ENCODE results near the gene IFT25.

The IFT25 gene

DNA sequence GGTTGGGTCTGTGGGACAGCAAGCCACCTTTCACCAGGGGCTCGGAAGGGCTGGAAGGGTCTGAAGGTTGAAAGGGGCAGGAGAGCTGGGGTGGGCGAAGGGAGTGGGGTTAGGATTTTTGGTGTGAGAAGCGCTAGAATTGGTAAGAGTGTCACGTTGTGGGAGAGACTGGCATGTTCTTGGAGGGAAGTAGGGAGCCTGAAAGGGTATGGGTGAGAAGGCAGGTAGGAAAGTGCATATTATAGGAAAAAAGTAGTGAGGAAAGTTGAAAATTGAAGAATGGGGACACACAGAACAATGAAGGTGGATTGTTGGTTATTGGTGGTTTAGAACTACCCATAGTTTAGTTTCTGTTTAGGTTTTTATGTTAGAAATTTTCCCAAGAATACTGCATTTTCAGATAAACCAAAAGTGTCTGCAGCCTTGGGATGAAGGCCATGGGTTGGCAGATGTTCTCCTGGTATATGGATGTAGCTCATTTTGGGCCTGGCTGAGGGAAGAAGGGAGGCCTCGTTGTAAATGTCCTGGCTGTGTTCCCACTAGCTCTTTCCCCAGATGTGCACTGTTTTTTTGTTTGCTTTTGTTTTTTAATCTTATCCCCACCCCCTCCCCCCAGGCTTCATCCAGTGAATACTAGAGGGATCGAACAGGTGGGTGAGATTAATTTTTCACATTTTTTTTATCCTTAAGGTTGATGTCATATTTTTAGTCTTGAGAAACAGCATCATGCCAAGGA, 1.8 kb upstream of the IFT25 start:
- Mint-ChIP-seq H3K27me3 (ENCODE audit: low read depth) (no peaks in the 10 kb centered on the region), H3K9me3 (no peaks in the 10 kb centered on the region), H3K36me3 (ENCODE audit: low read depth) (peaks cover 14% of the 10 kb centered on the region), H3K4me1 (ENCODE audit: low read depth) (peaks cover 39% of the 10 kb centered on the region), H3K27ac (peak overlapping the region; percentile 82), H3K4me3 (peak overlapping the region; percentile 83)
- DNase-seq (ENCODE audit: low spot score), result no peak

DNA sequence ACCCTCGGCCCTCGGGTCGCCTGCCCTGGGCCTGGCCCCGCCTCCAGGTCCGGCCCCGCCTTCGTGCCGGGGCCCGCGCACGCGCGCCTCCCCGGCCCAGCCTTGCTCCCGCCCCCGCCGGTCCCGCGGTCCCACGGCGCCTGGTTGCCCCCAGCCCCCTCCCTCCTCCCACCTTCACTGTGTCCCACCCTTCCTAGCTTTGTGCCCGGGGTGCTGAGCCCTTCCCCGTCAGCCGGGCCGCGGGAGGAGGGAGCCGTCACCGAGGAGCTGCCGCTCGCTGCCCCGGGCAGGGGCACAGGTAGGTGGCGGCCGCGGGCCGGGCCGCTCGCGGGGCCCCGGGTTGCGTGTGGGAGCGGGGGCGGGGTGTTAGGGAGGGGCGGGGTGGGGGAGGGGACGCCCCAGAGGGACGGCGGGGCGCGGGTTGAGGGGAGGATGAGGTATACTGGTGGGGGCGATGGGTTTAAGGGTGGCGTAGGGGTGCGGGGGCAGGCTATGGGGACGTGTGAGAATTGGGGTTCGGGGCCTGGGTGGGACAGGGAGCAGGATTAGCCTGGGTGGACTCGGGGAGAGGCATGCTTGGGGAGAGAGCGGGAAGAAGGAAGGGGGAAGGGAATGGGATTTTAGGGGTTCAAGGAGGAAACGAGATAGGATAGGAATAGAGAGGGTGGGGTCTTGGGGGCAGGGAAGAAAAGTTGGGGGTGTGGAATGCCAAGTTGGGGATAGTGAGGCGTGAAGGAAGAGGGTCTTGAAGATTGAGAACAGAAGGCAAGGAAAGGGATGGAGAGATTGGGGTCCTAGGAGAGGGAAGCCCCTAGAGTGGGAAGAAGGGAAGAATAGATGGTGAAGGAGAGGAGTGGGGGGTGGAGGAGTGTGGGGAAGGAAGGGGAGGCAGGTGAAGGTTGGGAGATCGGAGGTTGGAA, 1.0 kb upstream of the IFT25 start, which contains the start of gene LRRC42:
TSS of gene LRRC42 (plus strand) at position 99 of the 920 bp plus-strand sequence. CDS start 5,650 bp downstream, outside the sequence.
- Mint-ChIP-seq H3K4me1 (ENCODE audit: low read depth) (peaks cover 44% of the 10 kb centered on the region), H3K27me3 (ENCODE audit: low read depth) (no peaks in the 10 kb centered on the region), H3K9me3 (no peaks in the 10 kb centered on the region), H3K4me3 (peak within 1 kb of the TSS; percentile 98), H3K36me3 (ENCODE audit: low read depth) (peaks cover 12% of the 10 kb centered on the region), H3K27ac (peak within 1 kb of the TSS; percentile 95)
- DNase-seq (ENCODE audit: low spot score), result no peak

DNA sequence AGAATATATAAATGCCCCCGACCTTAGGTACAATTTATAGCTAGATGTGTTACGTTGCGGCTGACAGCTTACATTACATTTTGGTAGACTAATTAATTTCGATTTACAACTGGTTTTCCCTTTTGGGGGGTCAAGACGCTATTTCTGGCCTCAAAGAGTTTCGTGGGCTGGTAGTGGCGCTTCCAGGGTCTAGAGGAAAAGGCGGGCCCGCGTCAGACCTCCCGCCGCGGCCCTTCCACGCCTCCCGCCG, 391 bp downstream of the IFT25 start:
- Mint-ChIP-seq H3K27me3 (ENCODE audit: low read depth) (no peaks in the 10 kb centered on the region), H3K4me1 (ENCODE audit: low read depth) (peaks cover 46% of the 10 kb centered on the region), H3K9me3 (no peaks in the 10 kb centered on the region), H3K27ac (peak overlapping the region; percentile 95), H3K36me3 (ENCODE audit: low read depth) (peaks cover 14% of the 10 kb centered on the region), H3K4me3 (peak overlapping the region; percentile 98)
- DNase-seq (ENCODE audit: low spot score), result no peak

GRCh38 chr1:53944469-53945182, 873 bp downstream of the IFT25 start:
- H3K27me3 Mint-ChIP-seq (ENCODE audit: low read depth), result no peaks in the 10 kb centered on the region
- peak overlapping the region; percentile 95 for H3K27ac Mint-ChIP-seq
- H3K4me3 Mint-ChIP-seq, result peak overlapping the region; percentile 98
- H3K4me1 Mint-ChIP-seq (ENCODE audit: low read depth), result peaks cover 44% of the 10 kb centered on the region
- no peaks in the 10 kb centered on the region for H3K9me3 Mint-ChIP-seq
- peaks cover 18% of the 10 kb centered on the region for H3K36me3 Mint-ChIP-seq (ENCODE audit: low read depth)
- no peak for DNase-seq (ENCODE audit: low spot score)

DNA sequence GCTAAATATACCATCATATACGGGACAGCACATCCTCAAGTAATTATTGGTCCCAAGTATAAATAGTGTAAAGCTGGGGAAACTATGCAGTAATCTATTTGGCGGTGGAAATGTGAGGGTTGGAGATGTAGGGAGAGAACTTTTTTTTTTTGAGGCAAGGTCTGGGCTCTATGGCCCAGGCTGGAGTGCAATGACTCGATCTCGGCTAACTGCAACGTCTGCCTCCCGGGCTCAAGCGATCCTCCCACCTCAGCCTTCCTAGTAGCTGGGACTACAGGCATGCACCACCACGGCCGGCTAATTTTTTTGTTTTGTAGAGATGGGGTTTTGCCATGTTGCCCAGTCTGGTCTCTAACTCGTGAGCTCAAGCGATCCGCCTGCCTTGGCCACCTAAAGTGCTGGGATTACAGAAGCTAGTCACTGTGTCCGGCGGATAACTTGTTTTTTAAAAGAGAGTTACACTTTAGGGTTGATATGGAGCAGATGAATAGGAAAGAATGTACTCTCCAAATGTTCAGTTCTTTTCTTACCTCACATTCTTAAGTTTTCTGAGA, 1.9 kb downstream of the IFT25 start:
- peak overlapping the region; percentile 73 for H3K27ac Mint-ChIP-seq

DNA sequence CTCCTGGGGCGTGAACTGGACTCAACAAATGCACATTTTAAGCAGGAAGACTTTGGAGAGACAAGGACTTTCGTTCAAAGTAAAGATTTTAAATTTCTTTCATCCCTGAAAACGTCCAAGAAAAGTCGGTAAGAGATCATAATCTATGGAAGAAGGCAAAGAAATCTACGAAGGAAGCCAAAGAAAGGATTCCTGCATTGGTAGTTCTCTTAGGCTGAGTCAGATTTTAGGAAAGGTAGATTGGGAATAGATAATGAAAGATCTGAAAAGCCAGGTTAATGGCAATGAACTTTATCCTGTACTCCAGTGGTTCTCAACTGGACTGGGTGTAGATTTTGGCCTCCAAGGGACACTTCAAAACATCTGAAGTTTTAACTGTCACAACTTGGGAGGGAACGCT, 2.4 kb downstream of the IFT25 start:
- Mint-ChIP-seq H3K9me3 (no peaks in the 10 kb centered on the region), H3K27me3 (ENCODE audit: low read depth) (no peaks in the 10 kb centered on the region), H3K36me3 (ENCODE audit: low read depth) (peaks cover 31% of the 10 kb centered on the region), H3K4me3 (peak overlapping the region; percentile 61), H3K4me1 (ENCODE audit: low read depth) (peaks cover 39% of the 10 kb centered on the region), H3K27ac (no peak overlapping the region)
- no peak for DNase-seq (ENCODE audit: low spot score)

More for the DNA sequence above, 1.9 kb downstream of the IFT25 start:
- peaks cover 43% of the 10 kb centered on the region for H3K4me1 Mint-ChIP-seq (ENCODE audit: low read depth)
- peak overlapping the region; percentile 61 for H3K4me3 Mint-ChIP-seq
- H3K9me3 Mint-ChIP-seq, result no peaks in the 10 kb centered on the region
- H3K36me3 Mint-ChIP-seq (ENCODE audit: low read depth), result peaks cover 26% of the 10 kb centered on the region
- DNase-seq (ENCODE audit: low spot score), result no peak
- H3K27me3 Mint-ChIP-seq (ENCODE audit: low read depth), result no peaks in the 10 kb centered on the region

- no peaks in the 10 kb centered on the region for H3K9me3 Mint-ChIP-seq
- peaks cover 37% of the 10 kb centered on the region for H3K36me3 Mint-ChIP-seq (ENCODE audit: low read depth)
- H3K27ac Mint-ChIP-seq, result no peak overlapping the region
- H3K27me3 Mint-ChIP-seq (ENCODE audit: low read depth), result no peaks in the 10 kb centered on the region
- DNase-seq (ENCODE audit: low spot score), result no peak
- H3K4me3 Mint-ChIP-seq, result peak overlapping the region; percentile 61
- peaks cover 39% of the 10 kb centered on the region for H3K4me1 Mint-ChIP-seq (ENCODE audit: low read depth)
Measured at GRCh38 chr1:53942127-53942957, 3.2 kb downstream of the IFT25 start.

- peaks cover 66% of the 10 kb centered on the region for H3K36me3 Mint-ChIP-seq (ENCODE audit: low read depth)
- no peaks in the 10 kb centered on the region for H3K27me3 Mint-ChIP-seq (ENCODE audit: low read depth)
- peaks cover 20% of the 10 kb centered on the region for H3K4me1 Mint-ChIP-seq (ENCODE audit: low read depth)
- peaks cover 22% of the 10 kb centered on the region for H3K9me3 Mint-ChIP-seq
- no peak for DNase-seq (ENCODE audit: low spot score)
- no peak overlapping the region for H3K4me3 Mint-ChIP-seq
- H3K27ac Mint-ChIP-seq, result no peak overlapping the region
Measured at GRCh38 chr1:53938136-53938830, 7.2 kb downstream of the IFT25 start.

- no peak for DNase-seq (ENCODE audit: low spot score)
Measured at GRCh38 chr1:53936430-53936829, 9.1 kb downstream of the IFT25 start.

DNA sequence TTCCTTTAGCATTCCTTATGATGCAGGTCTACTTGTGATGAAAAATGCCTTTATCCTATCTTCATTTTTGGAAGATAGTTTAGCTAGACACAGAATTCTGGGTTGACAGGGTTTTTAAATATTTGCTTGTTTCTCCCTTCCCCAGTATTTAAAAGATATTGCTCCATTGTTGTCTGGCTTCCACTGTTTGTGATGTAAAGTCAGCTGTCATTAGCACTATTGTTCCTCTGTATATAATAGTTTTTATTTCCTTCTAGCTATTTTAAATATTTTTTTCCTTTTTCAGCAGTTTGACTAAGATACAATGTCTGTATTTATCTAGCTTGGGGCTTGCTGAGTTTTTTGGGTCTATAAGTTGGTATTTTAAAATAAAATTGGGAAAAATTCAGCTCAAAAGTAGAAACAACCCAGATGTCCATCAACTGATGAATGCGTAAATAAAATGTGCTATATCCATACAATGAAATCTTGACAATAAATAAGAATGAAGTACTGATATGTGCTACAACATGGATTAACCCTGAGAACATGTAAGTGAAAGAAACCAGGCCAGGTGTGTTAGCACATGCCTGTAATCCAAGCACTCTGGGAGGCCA, 11.2 kb downstream of the IFT25 start:
- peaks cover 8% of the 10 kb centered on the region for H3K4me1 Mint-ChIP-seq (ENCODE audit: low read depth)
- H3K9me3 Mint-ChIP-seq, result peaks cover 30% of the 10 kb centered on the region
- DNase-seq (ENCODE audit: low spot score), result no peak
- H3K4me3 Mint-ChIP-seq, result no peak overlapping the region
- no peaks in the 10 kb centered on the region for H3K27me3 Mint-ChIP-seq (ENCODE audit: low read depth)
- peaks cover 74% of the 10 kb centered on the region for H3K36me3 Mint-ChIP-seq (ENCODE audit: low read depth)
- no peak overlapping the region for H3K27ac Mint-ChIP-seq

More at GRCh38 chr1:53936430-53936829, 9.1 kb downstream of the IFT25 start:
- H3K4me3 Mint-ChIP-seq, result no peak overlapping the region
- no peaks in the 10 kb centered on the region for H3K27me3 Mint-ChIP-seq (ENCODE audit: low read depth)
- peaks cover 6% of the 10 kb centered on the region for H3K4me1 Mint-ChIP-seq (ENCODE audit: low read depth)
- peaks cover 30% of the 10 kb centered on the region for H3K9me3 Mint-ChIP-seq
- no peak overlapping the region for H3K27ac Mint-ChIP-seq
- peaks cover 76% of the 10 kb centered on the region for H3K36me3 Mint-ChIP-seq (ENCODE audit: low read depth)

DNA sequence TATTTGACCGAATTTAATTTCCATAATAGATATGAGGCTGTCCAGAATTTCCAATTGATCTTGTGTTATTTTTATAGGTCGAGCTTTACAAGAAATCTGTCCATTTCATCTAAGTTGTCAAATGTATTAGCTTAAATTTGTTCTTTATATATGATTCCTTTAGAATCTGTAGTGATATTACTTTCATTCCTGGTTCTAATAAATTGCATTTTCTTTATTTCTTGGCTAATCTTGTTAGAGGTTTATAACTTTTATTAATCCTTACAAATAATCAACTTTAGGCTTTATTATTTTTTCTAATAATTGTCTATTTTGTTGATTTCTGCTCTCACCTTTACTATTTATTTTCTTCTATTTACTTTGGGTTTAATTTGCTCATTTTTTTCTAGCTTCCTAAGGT, 14.0 kb downstream of the IFT25 start:
- no peak overlapping the region for H3K4me3 Mint-ChIP-seq
- H3K9me3 Mint-ChIP-seq, result peaks cover 27% of the 10 kb centered on the region
- no peaks in the 10 kb centered on the region for H3K27me3 Mint-ChIP-seq (ENCODE audit: low read depth)
- H3K27ac Mint-ChIP-seq, result no peak overlapping the region
- peaks cover 74% of the 10 kb centered on the region for H3K36me3 Mint-ChIP-seq (ENCODE audit: low read depth)
- H3K4me1 Mint-ChIP-seq (ENCODE audit: low read depth), result peaks cover 7% of the 10 kb centered on the region
- DNase-seq (ENCODE audit: low spot score), result no peak

- Mint-ChIP-seq H3K36me3 (ENCODE audit: low read depth) (peaks cover 72% of the 10 kb centered on the region), H3K27ac (no peak overlapping the region), H3K4me3 (no peak overlapping the region), H3K9me3 (peaks cover 26% of the 10 kb centered on the region), H3K4me1 (ENCODE audit: low read depth) (peaks cover 7% of the 10 kb centered on the region), H3K27me3 (ENCODE audit: low read depth) (no peaks in the 10 kb centered on the region)
- no peak for DNase-seq (ENCODE audit: low spot score)
Measured at GRCh38 chr1:53930932-53931331, 14.6 kb downstream of the IFT25 start.

Data from T-helper 2 cell treated with Interferon-gamma antibody and Interleukin-4, amounts not matched to agents 5 μg/mL and 100 μg/mL, for 36 hours (primary cell).